Prostate gland (tissue), 2 donors: Measurements from ENCODE around the gene EVPLL. TPM values are rescaled to one million over a fixed set of nuclear protein-coding genes. Genes with fewer than 3 reads are reported as not detected.
"Not testable (repeated sequence)": the region's sequence is repeated elsewhere in the genome, so short reads cannot be mapped to it uniquely, and the experiment has no call there.

Experiments
- DNase-seq: peaks from one replicate; pipeline ENCODE4 v3.0.0-alpha.2; 2019; ENCODE audit warnings: low spot score
- H3K27ac ChIP-seq, 2 donors: fragments of 200-600 bp; sonication (generic); 2 replicates each; pipeline ENCODE4 v1.5.1; 2017 to 2019
- H3K27me3 ChIP-seq: fragments of 200-600 bp; sonication (generic); replicated peaks from 2 replicates; pipeline ENCODE4 v1.5.1; 2019; ENCODE audit not compliant: insufficient read depth
- H3K36me3 ChIP-seq, 2 donors: fragments of 200-600 bp; sonication (generic); 1 replicate in 1 of 2; 2 replicates in 1 of 2; pipeline versions ENCODE4 v1.5.1 to v1.8.1; 2017 to 2019
- H3K4me1 ChIP-seq: fragments of 200-600 bp; sonication (generic); replicated peaks from 2 replicates; pipeline ENCODE4 v1.5.1; 2019
- H3K4me3 ChIP-seq, 2 donors: fragments of 200-600 bp; sonication (generic); 2 replicates each; pipeline ENCODE4 v1.5.1; 2017 to 2019
- H3K9me3 ChIP-seq: fragments of 200-600 bp; sonication (generic); 2 replicates; pipeline ENCODE4 v1.5.1; 2017
- CTCF ChIP-seq, 4 experiments: fragments of 200-600 bp in 2 of 4; fragments of 450-650 bp in 2 of 4; sonication (generic) in 2 of 4; IDR thresholded peaks; 1 replicate in 3 of 4; 2 replicates in 1 of 4; pipeline ENCODE4 v1.5.1; 2016 to 2019; ENCODE audit warnings: antibody characterized with exemption in 4 of 4, mild to moderate bottlenecking in 2 of 4, moderate library complexity in 2 of 4
- POLR2A ChIP-seq: fragments of 450-650 bp; IDR thresholded peaks from one replicate; pipeline ENCODE4 v1.6.1; 2016; ENCODE audit warnings: antibody characterized with exemption, mild to moderate bottlenecking
- POLR2AphosphoS5 ChIP-seq: sonication (generic); formaldehyde crosslinking; IDR thresholded peaks from one replicate; pipeline ENCODE4 v1.6.1; 2017; ENCODE audit warnings: antibody characterized with exemption
- WGBS: methylation state at CpG from one replicate; pipeline ENCODE4 v1.1.5; 2018; 5-methylcytosine and 5-hydroxymethylcytosine counted together
- intact Hi-C: fragments of 100-400 bp; cut with DNase I; formaldehyde crosslinking; loops from one replicate; pipeline ENCODE4 v1.14.2; 2022
- total RNA-seq, 2 donors: library from RNA; depleted of rRNA; stranded (reverse); fragments of >200 nt; gene quantifications; one replicate each; pipeline ENCODE4 v1.1.0, GENCODE V29; 2016

EVPLL gene
- total RNA-seq, 2 donors from 2014 or later: 1.6 to 1.7 TPM

GRCh38 chr17:18378205-18378505 lies 577 bp downstream of the EVPLL start:
- Histone ChIP-seq H3K27me3 (no peaks in the 10 kb centered on the region), H3K4me3 (no peak overlapping the region), H3K36me3 (no peaks in the 10 kb centered on the region), H3K27ac (peak overlapping the region in 1 of 2 donors; percentile 29), H3K9me3 (no peaks in the 10 kb centered on the region), H3K4me1 (no peaks in the 10 kb centered on the region)
- no peak for DNase-seq
- 76% methylated on average over 2 of the region's 2 CpGs for WGBS
- intact Hi-C loops: no loop called here
- TF ChIP-seq CTCF (IDR thresholded peaks at IDR 0.05): no peak
- no peak for TF ChIP-seq POLR2A
- no peak for TF ChIP-seq POLR2AphosphoS5

- H3K4me1 ChIP-seq, H3K27me3 ChIP-seq, H3K4me3 ChIP-seq, H3K27ac ChIP-seq, intact Hi-C loops, DNase-seq, H3K36me3 ChIP-seq, H3K9me3 ChIP-seq: not testable (repeated sequence)
- WGBS: 98% methylated on average over 5 of the region's 5 CpGs
These were observed 1.0 kb downstream of the EVPLL start for GRCh38 chr17:18378614-18379013.

GRCh38 chr17:18379246-18380146 lies 1.9 kb downstream of the EVPLL start:
- Histone ChIP-seq H3K9me3 (no peaks in the 10 kb centered on the region), H3K4me1 (no peaks in the 10 kb centered on the region), H3K36me3 (no peaks in the 10 kb centered on the region), H3K4me3 (no peak overlapping the region), H3K27ac (no peak overlapping the region), H3K27me3 (no peaks in the 10 kb centered on the region)
- TF ChIP-seq POLR2A (no peak), CTCF (IDR thresholded peaks at IDR 0.05) (no peak), POLR2AphosphoS5 (no peak)
- no peak for DNase-seq
- WGBS: 77% methylated on average over 16 of the region's 16 CpGs
- intact Hi-C loops: no loop called here

GRCh38 chr17:18380471-18381157 lies 3.0 kb downstream of the EVPLL start:
- WGBS: 71% methylated on average over 15 of the region's 15 CpGs
- Histone ChIP-seq H3K4me1 (no peaks in the 10 kb centered on the region), H3K27me3 (no peaks in the 10 kb centered on the region), H3K9me3 (no peaks in the 10 kb centered on the region), H3K27ac (no peak overlapping the region), H3K36me3 (no peaks in the 10 kb centered on the region), H3K4me3 (no peak overlapping the region)
- TF ChIP-seq POLR2AphosphoS5 (no peak), CTCF (IDR thresholded peaks at IDR 0.05) (no peak), POLR2A (no peak)
- no peak for DNase-seq
- intact Hi-C loops: no loop called here

GRCh38 chr17:18381158-18381952 lies 3.8 kb downstream of the EVPLL start:
- no peaks in the 10 kb centered on the region for H3K36me3 ChIP-seq
- H3K4me3 ChIP-seq: no peak overlapping the region
- H3K27me3 ChIP-seq: no peaks in the 10 kb centered on the region
- intact Hi-C loops: no loop called here
- no peak for DNase-seq
- TF ChIP-seq POLR2AphosphoS5 (no peak), CTCF (IDR thresholded peaks at IDR 0.05) (no peak), POLR2A (no peak)
- H3K27ac ChIP-seq: no peak overlapping the region
- H3K4me1 ChIP-seq: no peaks in the 10 kb centered on the region
- H3K9me3 ChIP-seq: no peaks in the 10 kb centered on the region
- WGBS: 95% methylated on average over 23 of the region's 23 CpGs
